NCI-H128 (cell line): ENCODE measurements around the gene CELSR1.

ENCODE experiments used
- DNase-seq: peaks from one replicate; lab custom pipeline; 2025; ENCODE audit not compliant: unreplicated experiment; lab: John Stamatoyannopoulos, UW

Gene CELSR1

DNA sequence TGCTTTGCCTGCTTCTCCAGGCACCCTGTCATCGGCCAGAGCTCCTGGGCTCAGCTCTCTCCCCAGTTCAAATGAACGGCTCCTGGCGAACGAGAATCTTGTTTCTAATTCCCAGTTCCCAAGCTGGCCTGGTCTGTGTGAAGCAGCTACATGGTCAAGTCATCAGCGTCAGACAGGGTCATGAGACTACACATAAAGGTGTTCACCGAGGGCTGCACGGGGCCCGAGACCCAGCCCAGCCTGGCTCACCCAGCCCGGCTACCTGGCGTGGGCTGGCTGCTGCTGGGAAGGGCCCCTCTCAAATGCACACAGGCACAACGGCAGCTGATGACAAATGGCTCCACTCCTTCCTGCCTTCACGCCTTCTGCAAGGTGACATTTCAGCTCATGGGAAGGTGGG is 14.6 kb upstream of the CELSR1 start:
- DNase-seq = no peak

- DNase-seq = no peak
Measured at GRCh38 chr22:46551321-46551720, 13.9 kb upstream of the CELSR1 start.

DNA sequence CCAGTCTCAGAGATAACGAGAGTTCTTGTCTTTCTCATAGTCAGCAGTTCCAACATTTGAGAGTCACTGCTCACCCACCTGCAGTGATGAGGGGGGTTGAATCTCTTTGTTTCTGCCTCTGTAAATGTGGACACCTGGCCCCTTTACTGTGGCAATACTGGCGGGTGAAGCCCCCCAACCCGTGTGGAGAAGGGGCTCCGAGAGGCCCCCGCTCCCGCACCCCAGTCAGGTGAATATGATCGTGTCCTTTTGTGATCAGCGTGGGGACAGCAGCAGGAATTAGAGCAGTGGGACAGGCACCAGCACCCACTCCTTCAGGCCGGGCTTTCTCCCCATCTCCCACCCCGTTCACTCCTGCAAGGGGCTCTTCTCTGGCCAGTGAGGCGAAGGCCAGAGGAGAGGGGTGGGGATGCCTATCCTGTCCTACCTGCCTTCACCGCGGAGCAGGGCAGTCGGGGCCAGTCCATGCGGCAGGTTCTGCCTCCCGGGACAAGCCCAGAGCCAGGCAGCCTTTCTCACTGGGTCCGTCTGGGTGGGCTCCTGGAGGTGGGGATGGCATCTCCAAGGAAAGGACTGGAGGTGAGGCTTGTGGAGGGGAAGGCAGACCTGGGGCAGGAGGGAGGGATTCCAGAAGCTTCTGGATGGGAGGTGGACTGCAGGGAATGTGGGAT is 12.7 kb upstream of the CELSR1 start:
- DNase-seq = no peak

DNA sequence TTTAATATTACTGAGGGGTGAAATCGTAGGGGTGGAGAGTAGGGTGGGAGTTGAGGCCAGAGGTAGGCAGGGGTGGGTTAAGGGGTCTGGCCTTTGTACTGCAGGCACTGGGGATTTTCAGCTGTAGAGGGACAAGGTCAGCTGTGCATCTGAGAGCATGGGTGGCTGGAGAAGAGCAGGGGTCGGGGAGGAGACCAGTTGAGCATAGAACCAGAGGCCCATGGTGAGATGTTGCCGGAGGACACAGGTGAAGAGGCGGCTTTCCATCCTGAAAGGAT is 12.1 kb upstream of the CELSR1 start:
- DNase-seq = no peak

DNA sequence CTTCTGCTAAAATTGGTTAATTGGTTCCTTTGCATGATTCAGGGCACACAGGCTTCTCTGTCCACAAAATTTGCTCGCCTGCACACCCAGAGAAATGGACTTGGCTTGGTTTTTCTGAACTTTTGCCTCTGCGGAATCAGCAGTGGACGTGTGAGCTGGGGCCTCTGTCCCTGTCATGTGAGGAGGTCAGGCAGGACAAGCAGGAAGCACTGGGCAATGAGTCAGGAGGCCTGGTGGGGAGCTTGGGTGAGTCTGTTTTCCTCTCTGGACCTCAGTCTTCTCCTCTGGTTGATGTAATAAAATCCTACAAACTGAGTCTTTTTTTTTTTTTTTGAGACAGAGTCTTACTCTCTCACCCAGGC is 10.4 kb upstream of the CELSR1 start:
- no peak for DNase-seq

DNA sequence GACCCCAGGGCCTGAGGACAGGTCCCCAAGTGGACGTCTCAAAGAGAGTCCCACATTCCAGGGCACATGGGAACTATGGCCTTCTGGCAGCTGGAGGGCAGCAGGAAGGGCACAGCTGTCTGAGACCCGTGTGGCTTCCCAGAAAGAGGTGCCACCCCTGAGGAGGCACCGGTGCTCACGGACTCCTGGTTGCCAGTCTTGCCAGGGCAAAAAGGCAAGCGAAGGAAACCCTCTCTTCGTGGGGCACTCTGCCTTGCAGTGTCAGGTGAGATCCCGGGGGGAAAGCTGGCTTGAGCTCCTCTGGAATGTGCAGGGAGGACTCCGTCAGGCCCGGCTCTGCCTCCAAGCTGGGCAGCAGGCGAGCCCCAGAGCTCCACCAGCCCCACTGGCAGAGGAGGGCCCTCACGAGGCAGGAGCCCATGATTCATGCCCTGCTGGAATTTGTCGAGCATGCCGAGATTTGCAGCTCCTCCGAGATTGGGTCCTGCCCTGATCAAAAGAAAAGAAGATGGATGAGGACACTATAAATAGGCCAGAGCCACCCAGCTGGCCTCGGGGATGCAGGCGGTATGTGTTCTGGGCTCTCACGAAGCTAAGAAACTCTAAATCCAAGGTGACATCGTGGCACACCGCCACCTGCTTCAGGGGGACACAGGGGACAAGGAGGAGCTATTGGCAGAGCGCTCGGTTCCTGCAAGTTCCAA is 9.9 kb upstream of the CELSR1 start:
- no peak for DNase-seq

GRCh38 chr22:46546466-46547178 is 9.2 kb upstream of the CELSR1 start:
- DNase-seq = no peak

DNA sequence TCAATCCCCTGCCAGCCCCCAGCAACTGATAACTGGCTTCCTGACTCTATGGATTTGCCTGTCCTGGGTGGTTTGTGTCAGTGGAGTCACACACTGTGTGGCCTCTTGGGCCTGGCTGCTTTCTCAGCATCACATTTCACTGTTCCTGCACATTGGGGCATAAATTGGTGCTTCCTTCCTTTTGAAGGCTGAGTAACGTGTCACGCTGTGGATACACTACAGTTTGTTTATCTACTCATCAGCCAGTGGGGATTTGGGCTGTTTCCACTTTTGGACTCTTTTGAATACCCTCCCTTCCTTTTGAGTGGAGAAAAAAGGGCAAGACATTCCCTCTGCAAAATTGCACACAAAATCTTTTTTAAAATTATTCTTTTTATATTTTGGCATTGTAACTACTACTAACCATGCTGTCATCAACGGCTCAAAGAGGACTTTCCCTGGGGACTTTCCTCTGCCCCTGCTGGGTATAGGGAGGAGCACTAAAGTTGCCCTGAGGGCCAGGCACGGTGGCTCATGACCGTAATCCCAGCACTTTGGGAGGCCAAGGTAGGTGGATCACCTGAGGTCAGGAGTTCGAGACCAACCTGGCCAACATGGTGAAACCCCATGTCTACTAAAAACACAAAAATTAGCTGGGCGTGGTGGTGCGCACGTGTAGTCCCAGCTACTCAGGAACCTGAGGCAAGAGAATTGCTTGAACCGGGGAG is 7.8 kb upstream of the CELSR1 start:
- DNase-seq = no peak

- DNase-seq = peak; percentile 6
Measured at GRCh38 chr22:46542011-46542985, 4.9 kb upstream of the CELSR1 start.

GRCh38 chr22:46541536-46541935 is 4.1 kb upstream of the CELSR1 start:
- no peak for DNase-seq

DNA sequence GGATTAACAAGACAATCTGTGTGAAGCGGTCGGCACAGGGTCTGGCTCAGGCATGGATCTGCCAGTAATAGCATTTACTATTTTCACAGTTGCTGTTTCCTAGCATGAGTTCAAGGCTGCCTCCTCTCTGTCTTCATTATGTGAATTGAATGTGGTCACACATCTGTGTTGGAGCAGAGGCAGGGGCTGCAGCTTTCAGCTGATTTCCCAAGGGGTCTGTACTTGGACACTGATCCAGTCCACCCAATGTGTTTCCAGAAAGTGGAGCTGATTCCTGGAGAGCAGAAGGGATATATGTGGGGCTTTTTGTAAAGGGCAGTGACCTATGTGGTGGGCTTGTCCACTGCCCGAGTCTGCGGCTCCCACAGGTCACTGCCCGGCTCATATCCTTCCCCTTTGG is 3.5 kb upstream of the CELSR1 start:
- no peak for DNase-seq

DNA sequence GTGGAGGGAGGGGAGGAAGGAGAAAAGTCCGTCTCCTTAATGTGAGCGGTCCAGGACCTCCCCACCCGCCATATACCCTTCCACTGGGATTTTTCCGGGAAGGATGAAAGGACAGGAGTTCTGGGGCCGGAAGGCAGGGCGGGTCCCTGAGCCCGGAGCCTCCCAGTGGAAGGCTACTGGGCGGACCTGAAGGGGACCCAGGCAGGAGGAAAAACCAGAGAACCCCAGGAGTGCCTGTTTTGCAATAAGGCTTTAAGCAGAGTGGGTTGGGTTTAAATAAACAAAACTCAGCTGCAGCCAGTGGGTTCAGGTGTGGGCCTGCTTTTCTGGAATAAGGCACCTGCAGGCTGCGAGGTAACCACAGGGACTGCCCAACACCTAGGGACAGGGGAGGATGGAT is 1.7 kb upstream of the CELSR1 start:
- no peak for DNase-seq

DNA sequence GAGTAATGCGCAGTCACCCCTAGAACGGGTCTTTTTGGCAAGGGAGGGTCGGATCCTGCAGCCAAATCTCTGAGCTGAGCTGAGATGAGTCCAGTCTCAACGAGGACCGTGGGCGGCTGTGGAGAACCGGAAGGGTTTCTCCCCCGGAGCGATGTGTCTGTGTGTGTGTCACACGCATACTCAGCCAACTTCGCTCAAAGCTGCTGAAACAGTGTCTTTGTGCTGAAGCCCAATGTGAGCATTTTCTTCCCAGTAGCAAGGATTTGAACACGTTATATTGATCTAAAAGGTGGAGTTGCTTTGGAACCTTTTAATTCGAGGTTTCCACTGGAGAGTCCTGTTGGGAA is 1.4 kb upstream of the CELSR1 start:
- no peak for DNase-seq

GRCh38 chr22:46537946-46538813 is 760 bp upstream of the CELSR1 start:
- DNase-seq = no peak

DNA sequence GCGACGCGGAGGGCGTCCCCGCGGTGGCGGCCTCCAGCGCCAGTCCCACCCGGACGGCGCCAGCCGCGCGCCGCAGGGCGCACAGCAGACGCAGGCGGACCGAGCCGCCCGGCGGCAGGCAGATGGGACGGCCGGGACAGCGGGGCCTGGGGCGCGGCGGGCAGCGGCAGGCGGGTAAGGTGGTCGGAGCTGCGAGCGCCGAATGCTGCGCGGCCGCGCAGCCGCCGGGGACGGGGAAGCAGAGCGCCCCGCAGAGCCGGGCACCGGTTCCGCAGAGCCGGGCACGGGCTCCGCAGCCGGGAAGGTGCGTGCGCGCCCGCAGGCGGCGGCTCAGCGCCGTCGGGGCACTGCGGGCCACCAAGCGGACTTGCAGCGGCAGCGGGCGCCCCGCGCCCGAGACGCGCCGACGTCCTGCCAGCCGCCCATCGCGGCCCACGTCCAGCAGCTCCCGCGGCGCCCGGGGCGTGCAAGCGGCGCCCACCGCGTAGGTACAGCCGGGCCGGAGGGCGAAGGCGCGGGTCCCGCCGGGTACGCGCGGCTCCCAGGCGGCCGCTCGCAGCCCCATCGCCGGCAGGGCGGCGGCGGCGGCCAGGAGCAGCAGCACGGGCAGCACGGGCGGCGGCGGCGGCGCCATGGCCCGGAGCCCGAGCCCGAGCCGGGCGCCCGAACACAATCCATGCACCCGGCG is 739 bp downstream of the CELSR1 start:
- no peak for DNase-seq

GRCh38 chr22:46535876-46536536 is 1.4 kb downstream of the CELSR1 start:
- DNase-seq = no peak

GRCh38 chr22:46534901-46535630 is 2.4 kb downstream of the CELSR1 start:
- no peak for DNase-seq

- no peak for DNase-seq
Measured at GRCh38 chr22:46534177-46534776, 3.1 kb downstream of the CELSR1 start.
